Natural killer cell (primary cell): ENCODE results near the gene CCDC187. TPM values are rescaled to one million over a fixed set of nuclear protein-coding genes. Genes with fewer than 3 reads are reported as not detected.

Experiments used
- ATAC-seq, 3 donors: fragments of 150-1000 bp in 2 of 3; fragments of 200-7000 bp in 1 of 3; cut with Tn5 transposase; 1 replicate in 1 of 3; 2 replicates in 2 of 3; pipeline ENCODE4 v1.10.0; 2021; ENCODE audit warnings: mild to moderate bottlenecking in 2 of 3, moderate library complexity in 2 of 3
- DNase-seq, 2 donors: peaks; one replicate each; pipeline versions ENCODE4 v3.0.0 to v3.0.0-alpha.2; 2013 to 2021; ENCODE audit warnings: mixed read lengths in 1 of 2
- H3K27ac ChIP-seq: one replicate; pipeline ENCODE4 v1.5.1; 2013; ENCODE audit warnings: mild to moderate bottlenecking, low read length
- H3K27me3 ChIP-seq: one replicate; pipeline ENCODE4 v1.6.1; 2013; ENCODE audit warnings: low read length; ENCODE audit not compliant: control insufficient read depth, insufficient read depth
- H3K36me3 ChIP-seq: one replicate; pipeline ENCODE4 v1.6.1; 2013; ENCODE audit warnings: low read length; ENCODE audit not compliant: control insufficient read depth, insufficient read depth
- H3K4me1 ChIP-seq: one replicate; pipeline ENCODE4 v1.6.1; 2013; ENCODE audit warnings: low read length; ENCODE audit not compliant: control insufficient read depth, insufficient read depth
- H3K4me3 ChIP-seq: one replicate; pipeline ENCODE4 v1.5.1; 2013; ENCODE audit warnings: low read length
- H3K9me3 ChIP-seq: one replicate; pipeline ENCODE4 v1.6.1; 2013; ENCODE audit warnings: low read length; ENCODE audit not compliant: control insufficient read depth, insufficient read depth
- H3K27ac Mint-ChIP-seq, 2 donors: one replicate each; pipeline ENCODE4 v1.8.0; 2022; ENCODE audit warnings: mild to moderate bottlenecking in 2 of 2, mixed read lengths in 2 of 2, moderate library complexity in 1 of 2
- H3K27me3 Mint-ChIP-seq, 2 donors: one replicate each; pipeline ENCODE4 v1.8.0; 2022; ENCODE audit warnings: low read depth in 2 of 2, mixed read lengths in 2 of 2
- H3K36me3 Mint-ChIP-seq: one replicate; pipeline ENCODE4 v1.8.0; 2022; ENCODE audit warnings: mixed read lengths
- H3K4me1 Mint-ChIP-seq, 2 donors: one replicate each; pipeline ENCODE4 v1.8.0; 2022; ENCODE audit warnings: mixed read lengths in 2 of 2
- H3K4me3 Mint-ChIP-seq: one replicate; pipeline ENCODE4 v1.8.0; 2022; ENCODE audit warnings: mild to moderate bottlenecking, moderate library complexity, mixed read lengths
- H3K9me3 Mint-ChIP-seq, 2 donors: one replicate each; pipeline ENCODE4 v1.8.0; 2022; ENCODE audit warnings: mixed read lengths in 2 of 2
- CTCF ChIP-seq: fragments of 200-600 bp; IDR thresholded peaks from one replicate; pipeline ENCODE4 v1.8.0; 2022; ENCODE audit warnings: antibody characterized with exemption
- WGBS: methylation state at CpG from one replicate; pipeline ENCODE4 v1.1.7; 2013; ENCODE audit warnings: missing lambda C conversion rate; ENCODE audit not compliant: insufficient coverage; 5-methylcytosine and 5-hydroxymethylcytosine counted together
- intact Hi-C: fragments of 100-400 bp; cut with micrococcal nuclease; formaldehyde crosslinking; loops from one replicate; pipeline ENCODE4 v1.14.2; 2022
- total RNA-seq, 4 donors: library from RNA; stranded (reverse); fragments of 120-200 nt in 1 of 4; gene quantifications; one replicate each; pipeline versions ENCODE4 v1.2.3 to v1.2.4, GENCODE V29; 2013 to 2022

CCDC187 gene
- total RNA-seq, 3 donors from 2014 or later (not counting 1 experiment from before 2014, with no cell fraction given): 0.18 TPM; not detected in 2

DNA sequence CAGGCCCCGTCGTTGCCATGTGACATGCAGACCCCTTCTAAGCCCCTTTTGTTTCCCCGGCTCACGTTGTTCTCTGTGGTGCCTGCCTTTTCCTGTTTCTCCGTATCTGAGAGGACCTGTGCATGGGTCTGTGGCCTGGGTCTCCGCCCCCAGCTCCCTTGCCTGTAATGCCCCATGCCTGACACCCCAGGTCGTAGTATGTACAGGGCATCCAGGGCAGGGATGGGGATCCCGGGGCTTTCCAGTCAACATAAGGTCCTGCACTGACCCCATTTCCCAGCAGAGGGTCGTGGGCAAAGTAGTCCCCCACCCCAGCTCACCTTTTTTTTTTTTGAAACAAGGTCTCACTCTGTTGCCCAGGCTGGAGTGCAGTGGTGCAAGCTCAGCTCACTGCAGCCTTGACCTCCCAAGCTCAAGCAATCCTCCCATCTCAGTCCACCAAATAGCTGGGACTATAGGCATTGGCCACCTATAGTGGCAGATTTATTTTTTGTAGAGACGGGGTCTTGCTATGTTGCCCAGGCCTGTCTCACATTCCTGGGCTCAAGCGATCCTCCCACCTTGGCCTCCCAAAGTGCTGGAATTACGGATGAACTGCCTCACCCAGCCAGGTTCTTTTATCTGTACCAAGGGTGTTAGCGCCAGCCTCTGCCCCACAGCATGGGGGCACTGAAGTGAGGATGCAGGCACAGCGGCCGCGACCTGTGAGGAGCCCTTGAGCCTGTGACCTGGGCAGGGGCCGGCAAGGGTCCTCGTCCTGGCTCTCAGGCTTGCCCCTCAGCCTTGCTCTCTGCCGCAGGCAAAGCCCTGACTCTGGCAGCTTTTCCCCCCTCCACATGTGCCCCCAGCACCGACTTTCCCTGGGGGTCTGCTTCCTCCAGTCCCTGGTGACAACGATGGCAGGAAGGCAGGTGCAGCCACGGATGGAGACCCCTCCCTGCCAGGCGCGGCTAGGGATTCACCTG lies 39.2 kb downstream of the CCDC187 start:
- no peaks in the 10 kb centered on the region for H3K9me3 Mint-ChIP-seq
- DNase-seq: no peak

GRCh38 chr9:136264031-136264430 lies 39.9 kb downstream of the CCDC187 start:
- no peak overlapping the region for H3K27ac Mint-ChIP-seq
- H3K9me3 Mint-ChIP-seq: no peaks in the 10 kb centered on the region
- WGBS: 92% methylated on average over 19 of the region's 19 CpGs
- no peak for TF ChIP-seq CTCF
- H3K4me1 Mint-ChIP-seq: peaks cover 0 to 8% of the 10 kb centered on the region in 2 donors
- ATAC-seq: no peak
- no peak for DNase-seq
- no peaks in the 10 kb centered on the region for H3K9me3 ChIP-seq
- H3K36me3 Mint-ChIP-seq: no peaks in the 10 kb centered on the region
- H3K27me3 Mint-ChIP-seq: no peaks in the 10 kb centered on the region
- H3K27ac ChIP-seq: no peak overlapping the region
- H3K4me1 ChIP-seq: peaks cover 13% of the 10 kb centered on the region
- no peak overlapping the region for H3K4me3 Mint-ChIP-seq
- H3K4me3 ChIP-seq: no peak overlapping the region
- H3K36me3 ChIP-seq: no peaks in the 10 kb centered on the region
- intact Hi-C loops: no loop called here
- H3K27me3 ChIP-seq: no peaks in the 10 kb centered on the region

More for the DNA sequence above, 39.2 kb downstream of the CCDC187 start:
- H3K27ac Mint-ChIP-seq: no peak overlapping the region
- intact Hi-C loops: no loop called here
- Histone ChIP-seq H3K4me1 (peaks cover 13% of the 10 kb centered on the region), H3K27ac (no peak overlapping the region), H3K4me3 (no peak overlapping the region), H3K27me3 (no peaks in the 10 kb centered on the region), H3K9me3 (no peaks in the 10 kb centered on the region), H3K36me3 (no peaks in the 10 kb centered on the region)
- ATAC-seq: no peak
- H3K4me3 Mint-ChIP-seq: no peak overlapping the region
- no peak for TF ChIP-seq CTCF
- H3K27me3 Mint-ChIP-seq: no peaks in the 10 kb centered on the region
- peaks cover 0 to 8% of the 10 kb centered on the region in 2 donors for H3K4me1 Mint-ChIP-seq
- WGBS: 79% methylated on average over 24 of the region's 24 CpGs
- H3K36me3 Mint-ChIP-seq: no peaks in the 10 kb centered on the region

DNA sequence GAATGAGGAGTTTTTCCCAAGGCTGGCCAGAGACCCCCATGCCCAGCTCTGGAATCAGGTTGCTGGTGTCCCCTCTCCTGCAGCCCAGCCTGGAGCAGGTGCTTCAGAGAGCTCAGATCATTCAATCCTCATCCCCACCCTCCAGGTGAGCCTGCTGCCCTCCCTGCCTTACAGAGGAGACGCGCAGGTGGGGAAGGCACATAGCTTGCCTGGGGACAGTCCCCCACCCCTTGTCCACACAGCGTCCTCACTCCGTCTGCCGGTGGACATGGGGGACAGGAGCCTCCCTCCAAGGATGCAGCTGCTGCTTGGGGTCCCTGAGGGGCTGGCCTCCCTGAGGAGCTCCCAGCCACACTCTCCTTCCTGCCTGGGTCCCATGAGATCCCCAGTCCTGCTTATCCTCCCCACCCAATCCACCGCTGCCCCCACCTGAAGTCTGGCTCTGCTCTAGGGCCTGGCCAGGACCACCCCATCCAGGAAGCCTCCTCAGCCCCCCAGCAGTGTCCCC lies 41.2 kb downstream of the CCDC187 start:
- Histone ChIP-seq H3K27ac (no peak overlapping the region), H3K4me3 (no peak overlapping the region), H3K36me3 (no peaks in the 10 kb centered on the region), H3K27me3 (no peaks in the 10 kb centered on the region), H3K9me3 (no peaks in the 10 kb centered on the region), H3K4me1 (peaks cover 10% of the 10 kb centered on the region)
- DNase-seq (no peak), ATAC-seq (no peak)
- Mint-ChIP-seq H3K27ac (no peak overlapping the region), H3K4me3 (no peak overlapping the region), H3K27me3 (no peaks in the 10 kb centered on the region), H3K9me3 (no peaks in the 10 kb centered on the region), H3K4me1 (peaks cover 0 to 3% of the 10 kb centered on the region in 2 donors), H3K36me3 (no peaks in the 10 kb centered on the region)
- TF ChIP-seq CTCF: no peak
- WGBS: 69% methylated on average over 6 of the region's 6 CpGs
- intact Hi-C loops: no loop called here
